ENCODE measurements around the gene PLEKHG3. TPM values are rescaled to one million over a fixed set of nuclear protein-coding genes. Genes with fewer than 3 reads are reported as not detected.

The PLEKHG3 gene
- total RNA-seq, 5 donors from 2014 or later (not counting 1 experiment from before 2014, with no cell fraction given), result 12.4 to 58.2 (median 27.3) TPM

GRCh38 chr14:64795921-64796320 lies 91.7 kb downstream of the PLEKHG3 start:
- peaks cover 0 to 2% of the 10 kb centered on the region in 2 donors for H3K27me3 Mint-ChIP-seq
- DNase-seq (no peak), ATAC-seq (replicated peaks in 1 of 4) (no peak)
- Histone ChIP-seq H3K36me3 (ENCODE audit: control insufficient read depth in 2 of 2, extremely low read depth in 1 of 2, insufficient read depth in 1 of 2, low read length in 1 of 2) (no peaks in the 10 kb centered on the region), H3K4me3 (ENCODE audit: control insufficient read depth in 1 of 2, extremely low read depth in 1 of 2, low read length in 1 of 2) (no peak overlapping the region), H3K27ac (ENCODE audit: low read length) (no peak overlapping the region), H3K27me3 (replicated peaks in 1 of 2; ENCODE audit: control insufficient read depth in 2 of 2, extremely low read depth in 1 of 2, insufficient read depth in 2 of 2, low read length in 1 of 2) (peaks cover 0 to 24% of the 10 kb centered on the region in 2 experiments), H3K9me3 (no peaks in the 10 kb centered on the region), H3K4me1 (ENCODE audit: control insufficient read depth in 1 of 2, extremely low read depth in 1 of 2, insufficient read depth in 2 of 2, low read length in 2 of 2) (no peaks in the 10 kb centered on the region)
- no peak overlapping the region for H3K27ac Mint-ChIP-seq
- CTCF ChIA-PET, result interaction anchor here in 1 of 2 donors (1.5 kb wide), 1 partner anchor 96 kb away, joined by 4 read pairs; no protein-coding TSS in a partner anchor
- POLR2A ChIA-PET, result interaction anchor here in 1 of 2 donors (0.6 kb wide), 1 partner anchor 272 kb away, joined by 9 read pairs; no protein-coding TSS in a partner anchor
- H3K4me1 Mint-ChIP-seq, result no peaks in the 10 kb centered on the region
- H3K9me3 Mint-ChIP-seq, result no peaks in the 10 kb centered on the region
- H3K4me3 Mint-ChIP-seq, result no peak overlapping the region
- no CpG with 5 or more reads among the region's 3 CpGs for WGBS (ENCODE audit: insufficient coverage)
- no peaks in the 10 kb centered on the region for H3K36me3 Mint-ChIP-seq

- no peaks in the 10 kb centered on the region for H3K9me3 ChIP-seq
- no peak overlapping the region for H3K27ac ChIP-seq (ENCODE audit: low read length)
- no peak overlapping the region for H3K4me3 ChIP-seq (ENCODE audit: control insufficient read depth in 1 of 2, extremely low read depth in 1 of 2, low read length in 1 of 2)
- no peaks in the 10 kb centered on the region for H3K36me3 ChIP-seq (ENCODE audit: control insufficient read depth in 2 of 2, extremely low read depth in 1 of 2, insufficient read depth in 1 of 2, low read length in 1 of 2)
- H3K4me1 ChIP-seq (ENCODE audit: control insufficient read depth in 1 of 2, extremely low read depth in 1 of 2, insufficient read depth in 2 of 2, low read length in 2 of 2), result no peaks in the 10 kb centered on the region
- no peak for ATAC-seq (replicated peaks in 1 of 4)
- H3K4me1 Mint-ChIP-seq, result no peaks in the 10 kb centered on the region
- CTCF ChIA-PET, result interaction anchor here in 1 of 2 donors (1.5 kb wide), 1 partner anchor 96 kb away, joined by 4 read pairs; no protein-coding TSS in a partner anchor
- no peak overlapping the region for H3K4me3 Mint-ChIP-seq
- no peak for DNase-seq
- H3K36me3 Mint-ChIP-seq, result no peaks in the 10 kb centered on the region
- H3K27me3 ChIP-seq (replicated peaks in 1 of 2; ENCODE audit: control insufficient read depth in 2 of 2, extremely low read depth in 1 of 2, insufficient read depth in 2 of 2, low read length in 1 of 2), result peaks cover 0 to 25% of the 10 kb centered on the region in 2 experiments
- H3K27ac Mint-ChIP-seq, result no peak overlapping the region
- peaks cover 0 to 2% of the 10 kb centered on the region in 2 donors for H3K27me3 Mint-ChIP-seq
- WGBS (ENCODE audit: insufficient coverage), result 92% methylated on average over 9 of the region's 11 CpGs
- H3K9me3 Mint-ChIP-seq, result no peaks in the 10 kb centered on the region
- POLR2A ChIA-PET, result interaction anchor here in 1 of 2 donors (0.6 kb wide), 1 partner anchor 272 kb away, joined by 9 read pairs; no protein-coding TSS in a partner anchor
Measured at GRCh38 chr14:64796369-64796768, 92.1 kb downstream of the PLEKHG3 start.

GRCh38 chr14:64799555-64799954 lies 95.3 kb downstream of the PLEKHG3 start:
- Mint-ChIP-seq H3K9me3 (no peaks in the 10 kb centered on the region), H3K27ac (no peak overlapping the region), H3K36me3 (no peaks in the 10 kb centered on the region), H3K4me3 (no peak overlapping the region), H3K27me3 (peaks cover 0 to 4% of the 10 kb centered on the region in 2 donors), H3K4me1 (no peaks in the 10 kb centered on the region)
- Histone ChIP-seq H3K4me3 (ENCODE audit: control insufficient read depth in 1 of 2, extremely low read depth in 1 of 2, low read length in 1 of 2) (no peak overlapping the region), H3K4me1 (ENCODE audit: control insufficient read depth in 1 of 2, extremely low read depth in 1 of 2, insufficient read depth in 2 of 2, low read length in 2 of 2) (no peaks in the 10 kb centered on the region), H3K9me3 (no peaks in the 10 kb centered on the region), H3K27ac (ENCODE audit: low read length) (no peak overlapping the region), H3K27me3 (replicated peaks in 1 of 2; ENCODE audit: control insufficient read depth in 2 of 2, extremely low read depth in 1 of 2, insufficient read depth in 2 of 2, low read length in 1 of 2) (peaks cover 0 to 25% of the 10 kb centered on the region in 2 experiments), H3K36me3 (ENCODE audit: control insufficient read depth in 2 of 2, extremely low read depth in 1 of 2, insufficient read depth in 1 of 2, low read length in 1 of 2) (no peaks in the 10 kb centered on the region)
- ATAC-seq (replicated peaks in 1 of 4) (no peak), DNase-seq (no peak)
- POLR2A ChIA-PET, result no interaction called here
- CTCF ChIA-PET, result interaction anchor here (0.6 to 1.4 kb wide), 6 partner anchors 8 to 130 kb away, joined by 3 to 8 read pairs (median 4); partner anchors contain the start of gene SPTB (in 1 of the 2)
- WGBS (ENCODE audit: insufficient coverage), result 94% methylated on average over 10 of the region's 10 CpGs

Other genes starting within 250 kb of the PLEKHG3 start
- gene AKAP5, start 238.9 kb upstream of the PLEKHG3 start, total RNA-seq, result 1 to 10 TPM in 1 of 5 donors, under 1 TPM in 4; 0.26 to 2.0 (median 0.55) TPM
- gene ZBTB25, start 200.6 kb upstream of the PLEKHG3 start, total RNA-seq, result 10 to 100 TPM; 48.0 to 71.9 (median 51.2) TPM
- 100 to 1,000 TPM in 2 of 5 donors, 10 to 100 TPM in 3; 69.2 to 130 (median 72.4) TPM for gene ZBTB1, start 199.7 kb upstream of the PLEKHG3 start, total RNA-seq
- gene HSPA2, start 163.7 kb upstream of the PLEKHG3 start, total RNA-seq, result 1 to 10 TPM; 1.2 to 2.7 (median 2.1) TPM
- gene PPP1R36, start 154.5 kb upstream of the PLEKHG3 start, total RNA-seq, result not detected
- gene SPTB, start 175.5 kb downstream of the PLEKHG3 start, total RNA-seq, result under 1 TPM; 0.07 to 0.13 (median 0.09) TPM
- gene CHURC1, start 210.0 kb downstream of the PLEKHG3 start, total RNA-seq, result 10 to 100 TPM; 57.6 to 99.7 (median 91.1) TPM
- gene GPX2, start 238.3 kb downstream of the PLEKHG3 start, total RNA-seq, result under 1 TPM in 3 of 5 donors, not detected in 2; 0.56 to 0.93 (median 0.89) TPM